NCI-H146 treated with DMSO at 0.1 percent for 48 hours (cell line): ENCODE measurements around the gene EFNA2.

Source experiments
- DNase-seq: peaks from one replicate; lab custom pipeline; 2025; ENCODE audit not compliant: unreplicated experiment; lab: John Stamatoyannopoulos, UW

The EFNA2 gene

DNA sequence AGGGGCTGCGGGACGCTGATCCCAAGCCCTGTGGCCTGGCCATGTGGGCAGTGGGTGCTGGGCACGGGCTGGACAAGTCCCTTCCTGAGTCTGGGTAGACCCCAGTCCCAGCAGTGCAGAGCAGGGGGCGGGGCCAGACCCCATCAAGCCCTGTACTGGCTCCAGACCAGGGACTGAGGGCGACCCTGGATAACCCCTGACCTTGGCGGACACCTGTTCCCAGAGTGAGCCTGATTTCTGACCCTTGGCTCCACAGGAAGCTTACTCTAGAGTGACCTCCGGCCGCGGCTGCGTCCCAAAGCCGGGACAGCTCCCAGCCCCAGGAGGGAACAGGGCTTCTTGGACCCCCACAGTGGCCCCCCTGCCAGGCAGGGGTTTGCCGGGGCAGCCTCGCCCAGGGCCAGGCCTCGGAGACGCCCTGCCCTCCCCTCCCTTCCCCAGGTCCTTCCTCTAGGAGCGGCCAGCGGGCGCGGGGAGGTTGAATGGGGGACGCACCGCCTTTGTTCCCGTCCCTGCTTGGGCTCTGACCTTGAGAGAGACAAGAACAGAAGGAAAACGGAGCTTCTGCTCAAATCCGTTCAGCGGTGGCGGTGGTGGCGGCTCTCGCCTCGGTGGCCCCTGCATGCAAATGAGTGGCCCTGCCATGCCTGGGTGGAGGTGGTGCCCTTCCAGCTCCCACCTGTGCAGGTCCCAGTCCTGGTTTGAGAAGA, 2.3 kb upstream of the EFNA2 start:
- no peak for DNase-seq

DNA sequence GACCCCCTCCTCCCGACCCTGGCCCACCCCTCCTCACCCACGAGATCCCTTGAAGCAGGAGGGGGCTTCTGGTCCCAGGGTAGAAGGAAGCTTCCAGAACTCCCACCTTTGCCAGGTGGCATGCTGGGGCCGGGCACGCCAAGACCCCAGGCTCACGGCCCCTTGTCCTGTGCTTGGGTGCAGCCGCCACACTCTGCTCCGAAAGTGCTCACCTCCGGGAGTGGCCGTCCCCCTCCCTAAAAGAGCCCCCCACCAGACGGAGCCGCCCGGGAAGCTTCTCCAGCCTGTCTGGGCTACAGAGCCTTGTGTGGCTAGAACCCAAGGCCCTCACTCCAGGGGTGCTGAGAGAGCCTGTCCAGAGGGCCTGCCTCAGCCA, 1.8 kb upstream of the EFNA2 start:
- no peak for DNase-seq

GRCh38 chr19:1284293-1284978, 1.2 kb upstream of the EFNA2 start:
- no peak for DNase-seq

DNA sequence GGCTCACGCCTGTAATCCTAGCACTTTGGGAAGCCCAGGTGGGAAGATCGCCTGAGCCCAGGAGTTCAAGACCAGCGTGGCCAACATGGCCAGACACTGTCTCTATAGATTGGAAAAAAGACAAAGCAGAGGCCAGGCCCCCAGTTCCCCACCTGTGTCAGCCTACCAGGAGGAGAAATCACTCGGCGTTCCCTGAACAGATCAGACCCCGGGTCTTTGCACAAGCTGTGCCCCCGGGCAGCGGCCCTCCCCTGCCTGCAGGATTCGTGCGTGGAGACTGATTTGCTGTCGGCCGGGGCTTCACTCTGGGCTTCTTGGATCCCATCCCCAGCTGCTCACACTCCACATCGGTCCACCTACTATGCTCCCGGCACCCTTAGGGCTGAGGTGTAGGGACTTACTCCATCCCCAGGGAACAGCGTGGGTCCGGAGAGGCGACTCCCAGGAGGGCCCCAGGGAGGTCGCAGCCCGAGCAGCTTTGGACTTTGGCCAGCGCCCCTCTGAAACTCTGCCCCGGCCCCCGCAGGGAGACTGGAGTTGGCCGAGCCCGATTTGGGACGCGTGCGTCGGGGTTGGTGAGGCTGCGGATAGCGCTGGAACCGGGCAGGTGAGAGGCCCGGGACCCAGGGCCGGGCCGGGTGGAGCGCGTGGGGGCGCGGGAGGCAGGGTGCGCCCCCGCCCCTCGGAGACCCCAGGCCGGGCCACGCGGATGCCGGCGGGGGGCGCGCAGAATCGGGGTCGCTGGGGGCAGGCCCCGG, 515 bp upstream of the EFNA2 start:
- no peak for DNase-seq

- DNase-seq, result no peak
These were observed 1.0 kb downstream of the EFNA2 start for GRCh38 chr19:1286487-1287353.

DNA sequence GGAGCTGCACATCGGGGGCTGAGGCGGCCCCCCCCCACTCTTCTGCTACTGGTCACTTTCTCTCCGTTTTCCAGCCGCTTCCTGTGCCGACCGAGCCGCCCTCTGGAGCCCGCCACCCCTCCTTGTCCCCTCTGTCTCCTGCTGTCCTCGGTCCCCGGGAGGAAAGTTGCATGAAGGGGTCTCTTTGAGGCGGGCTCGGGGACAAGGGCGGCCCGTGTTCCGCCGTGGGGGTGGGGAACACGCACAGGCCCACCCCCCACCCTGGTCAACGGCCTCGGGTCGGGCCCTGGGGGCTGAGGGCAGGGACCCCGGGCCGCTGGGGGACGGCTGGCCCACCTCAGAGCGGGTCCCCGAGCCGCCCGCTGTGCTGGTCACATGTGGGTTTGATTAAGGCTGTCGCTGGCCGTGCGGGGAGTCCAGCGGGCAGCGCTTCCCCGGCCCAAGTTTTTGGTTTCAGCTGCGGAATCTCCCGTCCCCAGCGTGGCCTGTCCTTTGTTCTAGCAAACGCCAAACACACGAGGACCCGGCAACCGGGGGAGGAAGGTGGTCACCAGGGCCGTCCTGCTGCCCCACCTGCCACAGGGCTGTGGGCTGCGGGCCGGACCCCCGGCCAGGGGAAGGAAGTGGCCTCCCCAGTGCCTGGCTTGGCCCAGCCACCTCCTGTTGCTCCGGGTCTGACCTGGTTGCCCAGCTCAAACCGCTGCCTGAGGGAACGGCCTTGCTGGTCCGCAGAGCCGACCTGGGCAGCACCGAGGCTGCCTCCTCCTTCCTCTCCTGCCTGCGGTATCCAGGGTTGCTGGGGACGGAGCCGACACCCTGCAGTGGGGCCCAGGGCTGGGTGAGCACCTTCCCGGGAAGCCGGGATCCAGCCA, 1.9 kb downstream of the EFNA2 start:
- no peak for DNase-seq

DNA sequence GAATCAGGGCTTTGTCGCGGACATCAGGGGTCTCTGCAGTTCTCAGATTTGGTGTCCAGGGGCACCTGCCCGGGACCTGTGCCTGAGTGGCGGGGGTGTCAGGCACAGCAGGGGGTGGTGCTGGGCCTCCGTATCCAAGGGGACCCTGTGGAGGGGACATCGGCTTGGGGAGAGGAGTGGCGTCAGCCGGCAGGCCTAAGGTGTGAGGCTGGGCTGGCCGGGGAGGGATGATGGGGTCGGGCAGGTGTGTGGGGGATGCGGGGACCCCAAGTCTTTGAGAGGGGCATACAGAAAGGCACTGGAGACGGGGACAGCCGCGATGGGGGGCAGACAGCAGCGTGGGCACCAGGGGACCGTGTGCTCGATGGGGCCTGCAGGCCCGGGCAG, 2.5 kb downstream of the EFNA2 start:
- no peak for DNase-seq

DNA sequence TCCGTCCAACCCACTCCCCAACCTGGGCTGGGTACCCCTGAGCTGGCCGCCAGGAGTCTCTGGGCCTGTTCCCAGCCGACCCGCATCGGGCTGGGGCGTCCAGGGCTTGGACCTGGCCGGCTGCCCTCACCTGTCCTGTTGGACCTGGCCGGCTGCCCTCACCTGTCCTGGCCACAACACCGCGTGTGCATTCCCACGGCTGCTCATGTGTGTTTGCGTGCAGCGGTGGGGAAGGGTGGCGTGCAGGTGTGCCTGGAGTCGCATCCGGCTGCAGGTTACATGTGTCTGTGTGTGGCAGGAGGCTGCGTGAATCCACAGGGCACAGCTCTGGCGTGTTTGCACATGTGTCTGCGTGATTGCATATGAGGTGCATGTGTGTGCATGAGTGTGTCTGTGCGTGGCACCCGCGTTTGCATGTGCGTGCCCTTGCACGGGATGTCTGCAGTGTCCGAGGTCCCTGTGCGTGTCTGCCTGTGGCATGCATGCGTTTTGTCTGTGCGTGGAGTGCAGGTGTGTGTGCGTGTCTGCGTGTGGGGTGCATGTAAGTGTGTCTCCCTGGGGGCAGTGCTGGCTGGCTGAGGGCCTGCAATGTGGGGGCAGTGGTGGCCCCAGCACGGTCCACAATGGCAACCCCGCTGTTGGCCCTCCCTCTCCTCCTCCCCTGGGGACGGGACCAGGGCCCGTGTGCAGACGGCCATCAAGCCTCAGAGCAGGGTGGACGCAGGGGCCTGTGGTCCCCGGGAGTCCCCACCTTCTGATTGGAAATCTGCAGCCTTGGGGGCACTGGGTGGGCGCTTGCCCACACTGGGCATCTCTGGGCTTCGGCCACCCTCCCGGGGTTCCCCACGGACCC, 3.4 kb downstream of the EFNA2 start:
- no peak for DNase-seq

GRCh38 chr19:1289686-1290025, 4.0 kb downstream of the EFNA2 start:
- DNase-seq, result no peak

DNA sequence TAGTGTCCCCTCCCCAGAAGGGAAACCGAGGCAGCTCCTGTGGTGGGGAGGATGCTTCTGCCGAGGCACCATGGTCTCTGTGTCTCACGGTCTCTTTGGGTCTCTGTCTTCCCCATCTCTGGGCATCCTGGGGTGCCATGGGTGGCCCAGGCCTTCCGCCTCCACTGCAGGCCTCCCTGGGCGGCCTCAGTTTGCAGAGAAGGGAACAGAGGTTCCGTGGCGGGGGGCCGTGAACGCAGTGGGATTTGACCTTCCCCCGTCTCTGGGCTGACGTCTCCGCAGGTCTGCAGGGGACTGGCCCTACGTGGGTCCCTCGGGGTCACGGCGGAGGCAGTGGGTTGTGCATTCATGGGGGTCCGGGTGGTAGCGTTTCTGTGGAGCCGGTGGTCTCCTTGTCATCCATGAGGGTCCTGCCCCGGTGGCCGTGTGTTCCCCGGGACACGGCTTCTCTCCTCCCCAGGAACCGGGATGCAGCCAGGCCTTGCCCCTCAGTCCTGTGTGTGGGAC, 4.6 kb downstream of the EFNA2 start:
- no peak for DNase-seq

GRCh38 chr19:1290703-1291651, 5.3 kb downstream of the EFNA2 start:
- no peak for DNase-seq

DNA sequence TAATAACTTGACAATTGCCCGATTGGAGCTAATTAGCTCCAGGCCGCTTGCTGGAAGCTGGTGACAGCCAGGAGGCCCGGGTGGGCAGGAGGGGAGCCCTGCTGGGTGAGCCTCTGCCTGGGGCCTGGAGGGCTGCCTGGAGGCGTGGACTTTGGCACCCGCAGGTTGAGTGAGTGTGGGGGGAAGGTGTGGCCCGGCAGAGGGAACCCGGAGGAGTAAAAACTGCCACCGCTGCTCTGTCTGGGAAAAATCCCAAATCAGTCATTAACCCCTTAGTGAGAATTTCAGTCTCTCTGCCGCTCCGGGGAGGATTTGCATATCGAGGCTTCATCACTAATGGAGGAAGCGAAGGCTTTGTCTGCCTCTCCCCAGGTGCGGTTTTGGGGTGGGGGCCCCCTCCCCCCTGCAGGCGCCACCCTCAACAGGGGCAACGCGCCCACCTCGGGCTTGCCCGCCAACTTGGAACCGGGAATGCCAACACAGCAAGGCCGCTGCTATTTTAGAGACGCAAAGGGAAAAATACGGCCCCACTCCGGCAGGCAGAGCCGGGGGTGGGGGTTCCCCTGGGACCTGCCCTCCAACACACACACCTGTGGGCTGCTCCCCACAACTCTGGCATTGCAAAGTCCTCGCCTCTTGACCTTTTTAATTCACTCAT, 6.2 kb downstream of the EFNA2 start:
- DNase-seq, result no peak

- DNase-seq, result no peak
These were observed 6.9 kb downstream of the EFNA2 start for GRCh38 chr19:1292419-1293151.

- no peak for DNase-seq
These were observed 8.3 kb downstream of the EFNA2 start for GRCh38 chr19:1293782-1294604.

- no peak for DNase-seq
These were observed 9.0 kb downstream of the EFNA2 start for GRCh38 chr19:1294688-1295087.
